SH-SY5Y (cell line): Measurements from ENCODE around the gene DNAJC1.

Experiments
- GATA2 ChIP-seq: IDR thresholded peaks from 2 replicates; pipeline ENCODE4 v1.6.1; 2011; ENCODE audit warnings: mild to moderate bottlenecking, low read depth, low read length
- GATA3 ChIP-seq: IDR thresholded peaks from 2 replicates; pipeline ENCODE4 v1.6.1; 2011; ENCODE audit warnings: low read depth, mild to moderate bottlenecking, low read length, moderate library complexity

GRCh38 chr10:21750424-21750823, 253.1 kb downstream of the DNAJC1 start:
- TF ChIP-seq GATA3 (no peak), GATA2 (no peak)
